ENCODE results near the gene MAGI2. TPM values are rescaled to one million over a fixed set of nuclear protein-coding genes. Genes with fewer than 3 reads are reported as not detected.

The MAGI2 gene
- total RNA-seq, 1 experiment from 2014 or later, result 0.25 TPM

DNA sequence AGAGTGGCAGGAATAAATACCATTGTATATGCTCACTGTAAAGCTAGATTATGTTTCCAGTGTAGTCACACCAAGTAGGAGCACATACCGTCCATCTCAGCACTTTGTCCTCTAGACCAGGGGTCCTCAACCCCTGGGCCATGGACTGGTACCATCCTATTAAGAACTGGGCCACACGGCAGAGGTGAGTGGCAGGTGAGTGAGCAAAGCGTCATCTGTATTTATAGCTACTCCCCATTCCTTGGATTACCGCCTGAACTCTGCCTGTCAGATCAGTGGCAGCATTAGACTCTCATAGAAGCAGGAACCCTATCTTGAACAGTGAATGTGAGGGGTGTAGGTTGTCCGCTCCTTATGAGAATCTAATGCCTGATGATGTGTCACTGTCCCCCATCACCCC, 735.3 kb downstream of the MAGI2 start:
- H3K36me3 Mint-ChIP-seq (ENCODE audit: insufficient read depth, unreplicated experiment), result no peaks in the 10 kb centered on the region
- DNase-seq, result no peak
- TF ChIP-seq, protein P1, sequence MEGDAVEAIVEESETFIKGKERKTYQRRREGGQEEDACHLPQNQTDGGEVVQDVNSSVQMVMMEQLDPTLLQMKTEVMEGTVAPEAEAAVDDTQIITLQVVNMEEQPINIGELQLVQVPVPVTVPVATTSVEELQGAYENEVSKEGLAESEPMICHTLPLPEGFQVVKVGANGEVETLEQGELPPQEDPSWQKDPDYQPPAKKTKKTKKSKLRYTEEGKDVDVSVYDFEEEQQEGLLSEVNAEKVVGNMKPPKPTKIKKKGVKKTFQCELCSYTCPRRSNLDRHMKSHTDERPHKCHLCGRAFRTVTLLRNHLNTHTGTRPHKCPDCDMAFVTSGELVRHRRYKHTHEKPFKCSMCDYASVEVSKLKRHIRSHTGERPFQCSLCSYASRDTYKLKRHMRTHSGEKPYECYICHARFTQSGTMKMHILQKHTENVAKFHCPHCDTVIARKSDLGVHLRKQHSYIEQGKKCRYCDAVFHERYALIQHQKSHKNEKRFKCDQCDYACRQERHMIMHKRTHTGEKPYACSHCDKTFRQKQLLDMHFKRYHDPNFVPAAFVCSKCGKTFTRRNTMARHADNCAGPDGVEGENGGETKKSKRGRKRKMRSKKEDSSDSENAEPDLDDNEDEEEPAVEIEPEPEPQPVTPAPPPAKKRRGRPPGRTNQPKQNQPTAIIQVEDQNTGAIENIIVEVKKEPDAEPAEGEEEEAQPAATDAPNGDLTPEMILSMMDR (IDR thresholded peaks at IDR 0.05; ENCODE audit: insufficient read depth in 1 of 2, low read depth in 1 of 2, low read length in 1 of 2, severe bottlenecking in 1 of 2, unreplicated experiment in 1 of 2), result no peak
- no peaks in the 10 kb centered on the region for H3K27me3 Mint-ChIP-seq (ENCODE audit: insufficient read depth, unreplicated experiment)
- H3K27ac Mint-ChIP-seq (ENCODE audit: unreplicated experiment), result no peak overlapping the region
- H3K4me3 ChIP-seq (ENCODE audit: low read depth, low read length), result no peak overlapping the region
- H3K27me3 ChIP-seq (replicated peaks; ENCODE audit: control insufficient read depth, insufficient read depth, low read length), result no peaks in the 10 kb centered on the region
- ChIA-PET CTCF (no interaction called here), POLR2A (no interaction called here)
- BruUV-seq (replicated peaks), result no TSS peak
- H3K4me1 Mint-ChIP-seq (ENCODE audit: low read depth, unreplicated experiment), result peaks cover 15% of the 10 kb centered on the region
- peaks cover 3% of the 10 kb centered on the region for H3K9me3 Mint-ChIP-seq (ENCODE audit: unreplicated experiment)
- H3K4me1 ChIP-seq, result peaks cover 26% of the 10 kb centered on the region
- no peak overlapping the region for H3K4me3 Mint-ChIP-seq (ENCODE audit: unreplicated experiment)
- H3K36me3 ChIP-seq (ENCODE audit: control insufficient read depth, insufficient read depth, low read length), result no peaks in the 10 kb centered on the region
- H3K9me3 ChIP-seq, result no peaks in the 10 kb centered on the region
- intact Hi-C loops (cut with micrococcal nuclease; ENCODE audit: unreplicated experiment), result loop anchor here (5.0 kb wide), 1 partner anchor 359 kb away; no protein-coding TSS in a partner anchor

DNA sequence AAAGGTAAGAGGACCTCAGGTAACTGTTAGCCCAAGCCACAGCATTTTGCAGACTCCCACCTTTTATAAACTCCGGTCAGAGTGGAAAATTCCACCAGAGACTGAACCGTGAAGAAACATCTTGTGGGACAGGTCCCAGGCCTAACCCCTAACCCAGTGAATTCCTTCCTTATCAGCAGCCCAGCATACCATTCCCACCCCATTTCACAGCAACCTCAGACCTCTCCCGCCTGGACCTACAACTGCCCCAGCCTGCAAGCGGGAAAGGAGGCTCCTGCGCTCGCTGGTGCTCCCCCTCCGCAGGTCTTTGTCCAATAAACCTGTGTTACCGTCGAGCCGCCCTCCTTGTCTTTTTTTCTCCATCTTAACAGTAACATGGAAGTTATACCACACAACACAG, 736.6 kb downstream of the MAGI2 start:
- peak; percentile 81 to 91 for DNase-seq

GRCh38 chr7:78714356-78714755, 739.1 kb downstream of the MAGI2 start:
- H3K4me1 ChIP-seq, result peaks cover 26% of the 10 kb centered on the region
- no peak for DNase-seq
- no peaks in the 10 kb centered on the region for H3K36me3 Mint-ChIP-seq (ENCODE audit: insufficient read depth, unreplicated experiment)
- H3K27ac Mint-ChIP-seq (ENCODE audit: unreplicated experiment), result no peak overlapping the region
- H3K27me3 ChIP-seq (replicated peaks; ENCODE audit: control insufficient read depth, insufficient read depth, low read length), result no peaks in the 10 kb centered on the region
- peaks cover 15% of the 10 kb centered on the region for H3K4me1 Mint-ChIP-seq (ENCODE audit: low read depth, unreplicated experiment)
- H3K4me3 ChIP-seq (ENCODE audit: low read depth, low read length), result no peak overlapping the region
- ChIA-PET POLR2A (no interaction called here), CTCF (no interaction called here)
- BruUV-seq (replicated peaks), result no TSS peak
- no peaks in the 10 kb centered on the region for H3K9me3 ChIP-seq
- H3K4me3 Mint-ChIP-seq (ENCODE audit: unreplicated experiment), result no peak overlapping the region
- H3K9me3 Mint-ChIP-seq (ENCODE audit: unreplicated experiment), result no peaks in the 10 kb centered on the region
- H3K36me3 ChIP-seq (ENCODE audit: control insufficient read depth, insufficient read depth, low read length), result no peaks in the 10 kb centered on the region
- intact Hi-C loops (cut with micrococcal nuclease; ENCODE audit: unreplicated experiment), result no loop called here
- no peaks in the 10 kb centered on the region for H3K27me3 Mint-ChIP-seq (ENCODE audit: insufficient read depth, unreplicated experiment)
- TF ChIP-seq, protein P1 (IDR thresholded peaks at IDR 0.05; ENCODE audit: insufficient read depth in 1 of 2, low read depth in 1 of 2, low read length in 1 of 2, severe bottlenecking in 1 of 2, unreplicated experiment in 1 of 2), result no peak

More for the DNA sequence above, 736.6 kb downstream of the MAGI2 start:
- BruUV-seq (replicated peaks), result no TSS peak
- Histone ChIP-seq H3K4me3 (ENCODE audit: low read depth, low read length) (no peak overlapping the region), H3K27me3 (replicated peaks; ENCODE audit: control insufficient read depth, insufficient read depth, low read length) (no peaks in the 10 kb centered on the region), H3K4me1 (peaks cover 26% of the 10 kb centered on the region), H3K9me3 (no peaks in the 10 kb centered on the region), H3K36me3 (ENCODE audit: control insufficient read depth, insufficient read depth, low read length) (no peaks in the 10 kb centered on the region)
- Mint-ChIP-seq H3K36me3 (ENCODE audit: insufficient read depth, unreplicated experiment) (no peaks in the 10 kb centered on the region), H3K9me3 (ENCODE audit: unreplicated experiment) (no peaks in the 10 kb centered on the region), H3K4me1 (ENCODE audit: low read depth, unreplicated experiment) (peaks cover 15% of the 10 kb centered on the region), H3K27me3 (ENCODE audit: insufficient read depth, unreplicated experiment) (no peaks in the 10 kb centered on the region), H3K27ac (ENCODE audit: unreplicated experiment) (peak overlapping the region; percentile 95), H3K4me3 (ENCODE audit: unreplicated experiment) (peak overlapping the region; percentile 54)
- intact Hi-C loops (cut with micrococcal nuclease; ENCODE audit: unreplicated experiment), result loop anchor here (5.0 kb wide), 1 partner anchor 360 kb away; no protein-coding TSS in a partner anchor
- POLR2A ChIA-PET, result no interaction called here
- TF ChIP-seq, protein P1 (IDR thresholded peaks at IDR 0.05; ENCODE audit: insufficient read depth in 1 of 2, low read depth in 1 of 2, low read length in 1 of 2, severe bottlenecking in 1 of 2, unreplicated experiment in 1 of 2), result no peak
- CTCF ChIA-PET, result no interaction called here
